GM21447 (cell line): Measurements from ENCODE around the gene COL9A3.
A peak's percentile ranks its signal among the peaks of the same experiment; 100 is the strongest.
"Not testable (repeated sequence)": the region's sequence is repeated elsewhere in the genome, so short reads cannot be mapped to it uniquely, and the experiment has no call there.

Source experiments
- ATAC-seq: cut with Tn5 transposase; IDR thresholded peaks from one replicate; pipeline ENCODE4 v1.9.1; 2021; ENCODE audit not compliant: unreplicated experiment

The COL9A3 gene

GRCh38 chr20:62832951-62833391 is 16.1 kb downstream of the COL9A3 start:
- peak; percentile 31 for ATAC-seq

GRCh38 chr20:62834967-62835730 is 18.3 kb downstream of the COL9A3 start:
- ATAC-seq = no peak

GRCh38 chr20:62835931-62836861 is 19.3 kb downstream of the COL9A3 start:
- ATAC-seq = no peak

GRCh38 chr20:62836967-62837490 is 20.2 kb downstream of the COL9A3 start:
- no peak for ATAC-seq

GRCh38 chr20:62837790-62838127 is 20.9 kb downstream of the COL9A3 start:
- ATAC-seq = peak; percentile 11

- ATAC-seq = peak; percentile 79
Observed at GRCh38 chr20:62838128-62838891, 21.5 kb downstream of the COL9A3 start.

GRCh38 chr20:62839261-62839660 is 22.4 kb downstream of the COL9A3 start:
- no peak for ATAC-seq

- ATAC-seq = no peak
Observed at GRCh38 chr20:62839816-62840215, 23.0 kb downstream of the COL9A3 start.

- ATAC-seq = no peak
Observed at GRCh38 chr20:62840244-62841197, 23.7 kb downstream of the COL9A3 start.

- ATAC-seq = no peak
Observed at GRCh38 chr20:62841705-62842212, 24.9 kb downstream of the COL9A3 start.

- ATAC-seq = no peak
Observed at GRCh38 chr20:62843656-62844055, 26.8 kb downstream of the COL9A3 start.

GRCh38 chr20:62844182-62844581 is 27.3 kb downstream of the COL9A3 start:
- no peak for ATAC-seq

GRCh38 chr20:62845416-62846160 is 28.7 kb downstream of the COL9A3 start:
- ATAC-seq = no peak

GRCh38 chr20:62846166-62846890 is 29.5 kb downstream of the COL9A3 start:
- no peak for ATAC-seq

GRCh38 chr20:62848917-62849316 is 32.1 kb downstream of the COL9A3 start:
- ATAC-seq = not testable (repeated sequence)

- ATAC-seq = no peak
Observed at GRCh38 chr20:62849431-62849830, 32.6 kb downstream of the COL9A3 start.

GRCh38 chr20:62850333-62850974 is 33.6 kb downstream of the COL9A3 start:
- no peak for ATAC-seq

- no peak for ATAC-seq
Observed at GRCh38 chr20:62852196-62852595, 35.3 kb downstream of the COL9A3 start.
